Vagina (tissue), 2 donors: ENCODE results near the gene PSMB9. TPM values are rescaled to one million over a fixed set of nuclear protein-coding genes. Genes with fewer than 3 reads are reported as not detected.

Source experiments
- DNase-seq, 2 donors: peaks; one replicate each; pipeline ENCODE4 v3.0.0-alpha.2; 2017; ENCODE audit errors: extremely low spot score in 2 of 2
- H3K27ac ChIP-seq: fragments of 200-600 bp; sonication (generic); one replicate; pipeline ENCODE4 v1.5.1; 2019
- H3K27me3 ChIP-seq: fragments of 200-600 bp; sonication (generic); one replicate; pipeline ENCODE4 v1.5.1; 2019
- H3K36me3 ChIP-seq, 2 donors: fragments of 200-600 bp; sonication (generic); one replicate each; pipeline ENCODE4 v1.5.1; 2017 to 2019
- H3K4me1 ChIP-seq: fragments of 200-600 bp; sonication (generic); one replicate; pipeline ENCODE4 v1.5.1; 2019
- H3K4me3 ChIP-seq, 2 donors: fragments of 200-600 bp; sonication (generic); 1 replicate in 1 of 2; 2 replicates in 1 of 2; pipeline ENCODE4 v1.5.1; 2016 to 2019
- H3K9me3 ChIP-seq: fragments of 200-600 bp; sonication (generic); one replicate; pipeline ENCODE4 v1.5.1; 2019
- POLR2A ChIP-seq, 2 donors: fragments of 450-650 bp; IDR thresholded peaks; one replicate each; pipeline ENCODE4 v1.6.1; 2017; ENCODE audit warnings: antibody characterized with exemption in 2 of 2, mild to moderate bottlenecking in 2 of 2, moderate library complexity in 2 of 2
- POLR2AphosphoS5 ChIP-seq, 2 donors: sonication (generic); formaldehyde crosslinking; IDR thresholded peaks; one replicate each; pipeline ENCODE4 v1.9.0; 2017; ENCODE audit warnings: antibody characterized with exemption in 2 of 2, mild to moderate bottlenecking in 2 of 2, low read depth in 1 of 2; ENCODE audit not compliant: insufficient read depth in 1 of 2
- intact Hi-C: fragments of 100-400 bp; cut with DNase I; formaldehyde crosslinking; loops from one replicate; pipeline ENCODE4 v1.15.1; 2023
- small RNA-seq: library from RNA; depleted of rRNA; stranded (forward); fragments of <200 nt; gene quantifications from one replicate; pipeline ENCODE3, GENCODE V24; 2016
- total RNA-seq: library from RNA; depleted of rRNA; stranded (reverse); fragments of >200 nt; gene quantifications from one replicate; pipeline ENCODE4 v1.2.3, GENCODE V29; 2016
- TF ChIP-seq, protein P1 (sequence below), 3 experiments: fragments of 450-650 bp in 2 of 3; fragments of 200-600 bp in 1 of 3; sonication (generic) in 1 of 3; IDR thresholded peaks; one replicate each; pipeline ENCODE4 v1.5.1; 2017 to 2019; ENCODE audit warnings: antibody characterized with exemption in 3 of 3, mild to moderate bottlenecking in 2 of 3, moderate library complexity in 2 of 3

PSMB9 gene
- total RNA-seq, 1 donor from 2014 or later: 19.6 TPM

DNA sequence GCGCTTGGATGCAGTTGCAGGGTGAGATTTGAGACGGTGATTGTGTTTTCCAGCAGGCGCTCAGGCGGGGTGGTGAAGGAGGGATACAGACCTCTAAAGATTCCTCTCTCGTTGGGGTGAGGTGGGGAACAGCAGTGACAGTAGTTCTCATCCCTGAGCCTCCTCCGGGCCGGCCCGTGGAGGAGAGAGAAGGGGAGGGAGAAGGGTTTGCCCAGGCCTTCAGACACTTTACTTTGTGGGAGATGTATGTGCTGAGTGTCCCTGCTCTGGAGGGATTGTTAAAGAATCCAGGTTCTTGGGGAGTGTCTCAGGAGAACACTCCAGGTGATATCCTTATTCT, 41.0 kb downstream of the PSMB9 start:
- Histone ChIP-seq H3K9me3 (no peaks in the 10 kb centered on the region), H3K36me3 (no peaks in the 10 kb centered on the region), H3K4me3 (peak overlapping the region; percentile 75 to 79), H3K27ac (peak overlapping the region; percentile 95), H3K27me3 (no peaks in the 10 kb centered on the region), H3K4me1 (peaks cover 34% of the 10 kb centered on the region)
- intact Hi-C loops: no loop called here
- TF ChIP-seq POLR2AphosphoS5 (IDR thresholded peaks at IDR 0.05; ENCODE audit: insufficient read depth in 1 of 2, low read depth in 1 of 2) (no peak), POLR2A (IDR thresholded peaks at IDR 0.05) (no peak)
- TF ChIP-seq, protein P1, sequence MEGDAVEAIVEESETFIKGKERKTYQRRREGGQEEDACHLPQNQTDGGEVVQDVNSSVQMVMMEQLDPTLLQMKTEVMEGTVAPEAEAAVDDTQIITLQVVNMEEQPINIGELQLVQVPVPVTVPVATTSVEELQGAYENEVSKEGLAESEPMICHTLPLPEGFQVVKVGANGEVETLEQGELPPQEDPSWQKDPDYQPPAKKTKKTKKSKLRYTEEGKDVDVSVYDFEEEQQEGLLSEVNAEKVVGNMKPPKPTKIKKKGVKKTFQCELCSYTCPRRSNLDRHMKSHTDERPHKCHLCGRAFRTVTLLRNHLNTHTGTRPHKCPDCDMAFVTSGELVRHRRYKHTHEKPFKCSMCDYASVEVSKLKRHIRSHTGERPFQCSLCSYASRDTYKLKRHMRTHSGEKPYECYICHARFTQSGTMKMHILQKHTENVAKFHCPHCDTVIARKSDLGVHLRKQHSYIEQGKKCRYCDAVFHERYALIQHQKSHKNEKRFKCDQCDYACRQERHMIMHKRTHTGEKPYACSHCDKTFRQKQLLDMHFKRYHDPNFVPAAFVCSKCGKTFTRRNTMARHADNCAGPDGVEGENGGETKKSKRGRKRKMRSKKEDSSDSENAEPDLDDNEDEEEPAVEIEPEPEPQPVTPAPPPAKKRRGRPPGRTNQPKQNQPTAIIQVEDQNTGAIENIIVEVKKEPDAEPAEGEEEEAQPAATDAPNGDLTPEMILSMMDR (IDR thresholded peaks at IDR 0.05): no peak
- no peak for DNase-seq

DNA sequence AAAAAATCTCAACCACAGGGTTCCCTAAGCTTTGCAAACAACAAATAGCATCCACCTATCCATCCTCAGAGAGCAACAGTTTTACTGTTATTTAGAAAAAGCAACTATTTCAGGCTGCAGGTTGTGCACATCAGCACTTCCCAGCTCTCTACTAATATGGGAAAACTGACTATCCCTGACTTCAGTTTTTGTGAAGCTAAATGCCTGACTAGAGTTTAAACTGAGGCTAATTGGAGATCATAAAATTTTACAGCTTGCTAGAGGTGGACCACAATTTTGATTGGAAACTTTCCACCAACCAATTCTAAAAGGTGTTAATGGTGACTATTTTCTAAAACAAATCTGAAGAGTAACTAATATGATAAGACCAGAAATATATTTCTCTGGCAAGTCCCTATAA, 50.0 kb downstream of the PSMB9 start:
- no peaks in the 10 kb centered on the region for H3K27me3 ChIP-seq
- H3K27ac ChIP-seq: no peak overlapping the region
- TF ChIP-seq POLR2A (IDR thresholded peaks at IDR 0.05): no peak
- TF ChIP-seq, protein P1 (IDR thresholded peaks at IDR 0.05): no peak
- no peak for TF ChIP-seq POLR2AphosphoS5 (IDR thresholded peaks at IDR 0.05; ENCODE audit: insufficient read depth in 1 of 2, low read depth in 1 of 2)
- no peaks in the 10 kb centered on the region for H3K9me3 ChIP-seq
- H3K4me3 ChIP-seq: no peak overlapping the region
- no peaks in the 10 kb centered on the region for H3K4me1 ChIP-seq
- H3K36me3 ChIP-seq: peaks cover 0 to 5% of the 10 kb centered on the region in 2 donors
- DNase-seq: no peak
- intact Hi-C loops: no loop called here

DNA sequence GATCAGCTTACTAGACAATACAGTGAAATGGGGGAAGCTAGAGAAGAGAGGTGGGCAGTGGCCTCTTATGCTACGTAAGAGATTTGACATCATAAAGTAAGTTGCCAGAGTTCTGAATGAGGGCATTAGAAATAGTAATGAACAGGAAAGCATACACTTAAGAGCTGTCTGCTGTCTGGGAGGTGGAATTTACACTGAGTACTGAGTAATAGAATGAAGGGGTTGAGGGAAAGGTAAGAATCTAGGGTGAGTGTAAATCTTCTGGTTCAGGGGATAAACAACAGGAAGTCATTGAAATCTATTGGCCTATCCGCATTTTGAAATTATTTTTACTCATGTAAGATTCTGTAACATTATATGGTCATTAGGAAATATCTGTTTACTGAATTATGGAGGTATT, 51.1 kb downstream of the PSMB9 start:
- Histone ChIP-seq H3K27ac (no peak overlapping the region), H3K36me3 (peaks cover 0 to 5% of the 10 kb centered on the region in 2 donors), H3K4me3 (no peak overlapping the region), H3K4me1 (no peaks in the 10 kb centered on the region), H3K27me3 (no peaks in the 10 kb centered on the region), H3K9me3 (no peaks in the 10 kb centered on the region)
- intact Hi-C loops: no loop called here
- TF ChIP-seq, protein P1 (IDR thresholded peaks at IDR 0.05): no peak
- no peak for TF ChIP-seq POLR2AphosphoS5 (IDR thresholded peaks at IDR 0.05; ENCODE audit: insufficient read depth in 1 of 2, low read depth in 1 of 2)
- TF ChIP-seq POLR2A (IDR thresholded peaks at IDR 0.05): no peak
- DNase-seq: no peak

DNA sequence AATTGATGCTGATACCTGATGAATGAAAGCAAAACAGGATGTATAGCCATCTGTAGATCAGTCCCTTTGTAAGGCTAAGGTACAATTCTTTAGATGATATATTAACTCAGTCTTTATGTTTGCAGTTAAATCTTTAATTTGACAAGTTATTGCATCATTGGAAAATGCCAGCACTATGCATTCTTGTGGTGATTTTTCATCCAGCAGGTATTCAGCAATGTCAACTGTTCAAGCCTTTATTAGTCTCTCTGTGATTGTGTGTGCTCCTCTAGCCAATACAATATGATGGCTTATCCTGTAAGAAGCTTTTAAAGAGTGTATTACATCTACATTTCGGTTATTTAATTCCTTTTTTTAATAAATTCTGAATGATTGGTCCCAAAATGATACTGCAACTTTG, 52.5 kb downstream of the PSMB9 start:
- intact Hi-C loops: no loop called here
- H3K4me1 ChIP-seq: no peaks in the 10 kb centered on the region
- TF ChIP-seq, protein P1 (IDR thresholded peaks at IDR 0.05): no peak
- TF ChIP-seq POLR2AphosphoS5 (IDR thresholded peaks at IDR 0.05; ENCODE audit: insufficient read depth in 1 of 2, low read depth in 1 of 2) (no peak), POLR2A (IDR thresholded peaks at IDR 0.05) (no peak)
- no peak overlapping the region for H3K4me3 ChIP-seq
- no peaks in the 10 kb centered on the region for H3K9me3 ChIP-seq
- no peak overlapping the region for H3K27ac ChIP-seq
- DNase-seq: no peak
- no peaks in the 10 kb centered on the region for H3K27me3 ChIP-seq
- peaks cover 0 to under 1% of the 10 kb centered on the region in 2 donors for H3K36me3 ChIP-seq

DNA sequence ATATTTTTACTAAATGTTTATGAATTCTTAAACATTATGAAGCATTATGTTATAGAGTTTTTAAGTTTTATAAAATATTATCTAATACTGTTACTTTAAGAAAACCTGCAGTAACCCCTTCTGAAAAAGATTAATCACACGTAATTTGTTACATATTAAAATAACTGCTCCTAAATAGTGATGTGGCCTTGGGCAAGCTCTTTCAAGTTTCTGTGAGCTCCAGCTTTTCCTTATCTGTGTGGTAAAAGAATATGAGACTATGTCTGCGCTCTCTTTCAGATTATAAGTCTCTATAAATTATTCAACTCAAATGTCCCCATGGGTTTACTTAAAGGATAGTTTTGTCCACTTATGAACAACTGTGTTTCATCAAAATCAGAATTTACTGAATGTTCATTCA, 54.9 kb downstream of the PSMB9 start:
- no peak overlapping the region for H3K27ac ChIP-seq
- no peaks in the 10 kb centered on the region for H3K36me3 ChIP-seq
- intact Hi-C loops: no loop called here
- TF ChIP-seq, protein P1 (IDR thresholded peaks at IDR 0.05): no peak
- no peak for TF ChIP-seq POLR2AphosphoS5 (IDR thresholded peaks at IDR 0.05; ENCODE audit: insufficient read depth in 1 of 2, low read depth in 1 of 2)
- no peak for TF ChIP-seq POLR2A (IDR thresholded peaks at IDR 0.05)
- H3K4me3 ChIP-seq: no peak overlapping the region
- H3K4me1 ChIP-seq: no peaks in the 10 kb centered on the region
- no peak for DNase-seq
- H3K9me3 ChIP-seq: no peaks in the 10 kb centered on the region
- H3K27me3 ChIP-seq: no peaks in the 10 kb centered on the region

Small RNA genes lying within 50 kb of the gene (small RNA-seq; reads per million reads assigned to genes)
- gene HLA-Z: not detected

Other genes with a start within 250 kb of the PSMB9 start
- gene HLA-DQA1, start 216.8 kb upstream of the PSMB9 start, total RNA-seq: 7.4 TPM
- 3.2 TPM for gene HLA-DQB1, start 187.5 kb upstream of the PSMB9 start, total RNA-seq
- 2.2 TPM for gene HLA-DQA2, start 112.8 kb upstream of the PSMB9 start, total RNA-seq
- 4.7 TPM for gene HLA-DQB2, start 90.7 kb upstream of the PSMB9 start, total RNA-seq
- 2.7 TPM for gene HLA-DOB, start 37.2 kb upstream of the PSMB9 start, total RNA-seq
- gene TAP2, start 15.5 kb upstream of the PSMB9 start, total RNA-seq: 19.9 TPM
- gene PSMB8, start 10.1 kb upstream of the PSMB9 start, total RNA-seq: 31.9 TPM
- 50.6 TPM for gene TAP1, start 488 bp upstream of the PSMB9 start, total RNA-seq
- gene HLA-DMB, start 86.8 kb downstream of the PSMB9 start, total RNA-seq: 10.3 TPM
- 27.7 TPM for gene HLA-DMA, start 98.9 kb downstream of the PSMB9 start, total RNA-seq
- gene BRD2, start 114.4 kb downstream of the PSMB9 start, total RNA-seq: 125 TPM
- gene HLA-DOA, start 155.4 kb downstream of the PSMB9 start, total RNA-seq: 30.2 TPM
- 82.3 TPM for gene HLA-DPA1, start 219.5 kb downstream of the PSMB9 start, total RNA-seq
- gene HLA-DPB1, start 221.8 kb downstream of the PSMB9 start, total RNA-seq: 94.8 TPM